Erythroblast (primary cell): ENCODE data around the gene CATSPERD.
"Not testable (repeated sequence)": the region's sequence is repeated elsewhere in the genome, so short reads cannot be mapped to it uniquely, and the experiment has no call there.

Experiments used
- GATA1 ChIP-seq: IDR thresholded peaks from 2 replicates; pipeline ENCODE4 v1.6.1; 2011; ENCODE audit warnings: low read depth, mild to moderate bottlenecking, control low read depth, low read length, moderate library complexity
- POLR2A ChIP-seq: IDR thresholded peaks from 2 replicates; pipeline ENCODE4 v1.6.1; 2011; ENCODE audit warnings: mild to moderate bottlenecking, low read length

DNA sequence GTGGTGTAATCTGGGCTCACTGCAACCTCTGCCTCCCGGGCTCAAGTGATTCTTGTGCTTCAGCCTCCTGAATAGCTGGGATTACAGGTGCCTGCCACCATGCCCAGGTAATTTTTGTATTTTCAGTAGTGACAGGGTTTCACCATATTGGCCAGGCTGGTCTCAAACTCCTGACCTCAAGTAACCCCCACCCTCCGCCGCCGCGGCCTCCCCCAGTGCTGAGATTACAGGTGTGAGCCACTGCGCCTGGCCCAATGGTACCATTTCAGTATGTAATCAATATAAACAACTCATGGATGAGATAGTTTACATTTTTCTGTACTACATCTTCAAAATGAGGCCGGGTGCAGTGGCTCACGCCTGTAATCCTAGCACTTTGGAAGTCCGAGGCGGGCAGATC is 24.6 kb downstream of the CATSPERD start:
- not testable (repeated sequence) for TF ChIP-seq POLR2A, GATA1
